Right lobe of liver (tissue), 4 donors: Measurements from ENCODE around the gene STARD4.

Experiments
- CTCF ChIP-seq, 4 donors: fragments of 200-600 bp in 3 of 4; fragments of 450-650 bp in 1 of 4; IDR thresholded peaks; one replicate each; pipeline versions ENCODE4 v1.5.1 to v1.8.0; 2016 to 2022; ENCODE audit warnings: antibody characterized with exemption in 4 of 4, mild to moderate bottlenecking in 2 of 4
- POLR2A ChIP-seq: fragments of 450-650 bp; IDR thresholded peaks from one replicate; pipeline ENCODE4 v1.6.1; 2017; ENCODE audit warnings: antibody characterized with exemption, mild to moderate bottlenecking
- donor health status: DM: no; HTN: no; CAD: no.
- donor health status: DM: no; HTN: no; CAD: no.
- donor health status: DM: no; HTN: yes; CAD: no.

GRCh38 chr5:111447099-111447498, 65.2 kb downstream of the STARD4 start:
- TF ChIP-seq CTCF (IDR thresholded peaks at IDR 0.05) (no peak), POLR2A (no peak)
